HG03139 (cell line): Measurements from ENCODE around the gene PRRC2B.
A peak's percentile ranks its signal among the peaks of the same experiment; 100 is the strongest.
"Not testable (repeated sequence)": the region's sequence is repeated elsewhere in the genome, so short reads cannot be mapped to it uniquely, and the experiment has no call there.

Experiments used
- ATAC-seq: cut with Tn5 transposase; IDR thresholded peaks from one replicate; pipeline ENCODE4 v1.9.1; 2021; ENCODE audit not compliant: unreplicated experiment

Gene PRRC2B

GRCh38 chr9:131529597-131530545 is 136.0 kb downstream of the PRRC2B start:
- ATAC-seq: no peak

GRCh38 chr9:131530546-131530919 is 136.6 kb downstream of the PRRC2B start:
- peak; percentile 24 for ATAC-seq

GRCh38 chr9:131530920-131531832 is 137.3 kb downstream of the PRRC2B start, which contains the start of gene UCK1:
UCK1 (minus strand) TSS chr9:131531263; CDS start chr9:131531174, 89 bp downstream.
- peak; percentile 76 for ATAC-seq

GRCh38 chr9:131534721-131535237 is 140.9 kb downstream of the PRRC2B start:
- ATAC-seq: no peak

GRCh38 chr9:131537946-131538345 is 144.1 kb downstream of the PRRC2B start:
- ATAC-seq: no peak

GRCh38 chr9:131539223-131539923 is 145.5 kb downstream of the PRRC2B start:
- no peak for ATAC-seq

- ATAC-seq: no peak
Observed at GRCh38 chr9:131543141-131543540, 149.3 kb downstream of the PRRC2B start.

GRCh38 chr9:131545003-131545785 is 151.3 kb downstream of the PRRC2B start, which contains the start of gene PRRT1B:
PRRT1B (plus strand) TSS chr9:131545523; CDS start chr9:131545616, 93 bp downstream.
- no peak for ATAC-seq

- no peak for ATAC-seq
Observed at GRCh38 chr9:131545786-131546335, 152.0 kb downstream of the PRRC2B start.

- ATAC-seq: no peak
Observed at GRCh38 chr9:131546336-131547084, 152.6 kb downstream of the PRRC2B start.

GRCh38 chr9:131549186-131549585 is 155.3 kb downstream of the PRRC2B start:
- ATAC-seq: not testable (repeated sequence)
